ENCODE measurements around the gene EYA4. TPM values are rescaled to one million over a fixed set of nuclear protein-coding genes. Genes with fewer than 3 reads are reported as not detected.

Gene EYA4
- total RNA-seq, 2 donors from 2014 or later = 0.11 to 0.26 TPM

DNA sequence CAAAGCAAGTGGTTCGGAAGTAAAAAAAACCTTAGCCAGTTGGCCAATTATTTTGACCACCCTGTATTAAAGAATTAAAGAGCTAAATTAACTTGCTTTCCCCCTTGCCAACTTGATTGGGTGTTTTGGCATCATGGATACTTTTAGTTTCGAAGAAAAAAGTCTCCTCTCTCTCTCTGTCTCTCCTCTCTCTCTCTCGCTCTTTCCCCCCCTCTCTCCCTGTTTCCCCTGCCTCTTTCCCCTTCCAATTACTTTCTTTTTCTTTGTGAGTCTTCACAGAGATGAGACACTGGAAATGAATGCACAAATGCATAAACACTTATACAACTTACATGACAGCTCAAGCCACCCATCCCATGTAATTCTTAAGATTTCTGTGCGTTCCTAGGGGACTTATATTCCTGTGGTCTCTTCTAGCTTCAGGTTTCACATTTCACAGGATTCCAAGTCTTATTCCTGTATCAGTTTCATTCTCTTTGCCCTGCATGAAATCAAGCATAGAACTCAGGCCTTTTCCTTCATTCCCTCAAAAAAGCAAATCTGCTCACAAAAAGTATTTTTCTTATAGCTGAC is 32.9 kb upstream of the EYA4 start:
- H3K27me3 ChIP-seq (ENCODE audit: control insufficient read depth, insufficient read depth, low read length, poor library complexity, severe bottlenecking) = no peaks in the 10 kb centered on the region
- Mint-ChIP-seq H3K4me1 (no peaks in the 10 kb centered on the region), H3K4me3 (no peak overlapping the region), H3K27ac (no peak overlapping the region), H3K27me3 (ENCODE audit: insufficient read depth) (no peaks in the 10 kb centered on the region), H3K36me3 (ENCODE audit: low read depth) (no peaks in the 10 kb centered on the region), H3K9me3 (peaks cover 9% of the 10 kb centered on the region)
- no peaks in the 10 kb centered on the region for H3K4me1 ChIP-seq (ENCODE audit: control insufficient read depth, insufficient read depth, low read length)
- 88 to 92% methylated on average over 2 to 4 of the region's 4 CpGs for WGBS, 2 experiments (ENCODE audit: insufficient coverage in 1 of 2, insufficient read length in 1 of 2)
- no peak for DNase-seq
- H3K9me3 ChIP-seq (ENCODE audit: control insufficient read depth, low read length) = no peaks in the 10 kb centered on the region
- H3K36me3 ChIP-seq (ENCODE audit: control insufficient read depth, insufficient read depth, low read length) = no peaks in the 10 kb centered on the region
- no peak overlapping the region for H3K4me3 ChIP-seq (ENCODE audit: low read length)
- H3K27ac ChIP-seq (ENCODE audit: low read depth, low read length) = no peak overlapping the region
- no peak overlapping the region for H3K9ac ChIP-seq (ENCODE audit: extremely low read depth, low read length, poor library complexity, severe bottlenecking)
- TF ChIP-seq, protein P1, sequence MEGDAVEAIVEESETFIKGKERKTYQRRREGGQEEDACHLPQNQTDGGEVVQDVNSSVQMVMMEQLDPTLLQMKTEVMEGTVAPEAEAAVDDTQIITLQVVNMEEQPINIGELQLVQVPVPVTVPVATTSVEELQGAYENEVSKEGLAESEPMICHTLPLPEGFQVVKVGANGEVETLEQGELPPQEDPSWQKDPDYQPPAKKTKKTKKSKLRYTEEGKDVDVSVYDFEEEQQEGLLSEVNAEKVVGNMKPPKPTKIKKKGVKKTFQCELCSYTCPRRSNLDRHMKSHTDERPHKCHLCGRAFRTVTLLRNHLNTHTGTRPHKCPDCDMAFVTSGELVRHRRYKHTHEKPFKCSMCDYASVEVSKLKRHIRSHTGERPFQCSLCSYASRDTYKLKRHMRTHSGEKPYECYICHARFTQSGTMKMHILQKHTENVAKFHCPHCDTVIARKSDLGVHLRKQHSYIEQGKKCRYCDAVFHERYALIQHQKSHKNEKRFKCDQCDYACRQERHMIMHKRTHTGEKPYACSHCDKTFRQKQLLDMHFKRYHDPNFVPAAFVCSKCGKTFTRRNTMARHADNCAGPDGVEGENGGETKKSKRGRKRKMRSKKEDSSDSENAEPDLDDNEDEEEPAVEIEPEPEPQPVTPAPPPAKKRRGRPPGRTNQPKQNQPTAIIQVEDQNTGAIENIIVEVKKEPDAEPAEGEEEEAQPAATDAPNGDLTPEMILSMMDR (conservative IDR thresholded peaks at IDR 0.05) = no peak

DNA sequence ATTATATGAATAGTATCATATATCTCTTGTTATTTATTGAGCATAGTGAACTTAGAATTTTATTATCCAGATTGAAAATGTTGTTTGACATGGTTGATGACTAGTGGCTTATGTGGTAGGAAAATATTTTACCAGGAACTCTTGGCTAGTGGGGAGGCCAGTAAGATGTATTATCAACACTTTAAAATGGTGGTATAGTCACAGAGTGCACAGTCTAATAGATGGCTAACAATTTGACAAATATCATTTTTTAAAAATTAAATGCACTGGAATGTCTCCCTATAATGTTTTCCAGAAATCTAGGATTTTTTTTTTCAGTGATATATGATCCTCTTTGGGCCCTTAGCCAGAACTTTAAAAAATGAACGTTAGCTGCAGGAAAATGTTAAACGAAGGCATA is 26.9 kb upstream of the EYA4 start:
- no peaks in the 10 kb centered on the region for H3K4me1 ChIP-seq (ENCODE audit: control insufficient read depth, insufficient read depth, low read length)
- Mint-ChIP-seq H3K9me3 (peaks cover 8% of the 10 kb centered on the region), H3K27ac (no peak overlapping the region), H3K27me3 (ENCODE audit: insufficient read depth) (no peaks in the 10 kb centered on the region), H3K4me1 (no peaks in the 10 kb centered on the region), H3K4me3 (no peak overlapping the region), H3K36me3 (ENCODE audit: low read depth) (no peaks in the 10 kb centered on the region)
- TF ChIP-seq, protein P1 (conservative IDR thresholded peaks at IDR 0.05) = no peak
- H3K36me3 ChIP-seq (ENCODE audit: control insufficient read depth, insufficient read depth, low read length) = no peaks in the 10 kb centered on the region
- DNase-seq = no peak
- H3K9me3 ChIP-seq (ENCODE audit: control insufficient read depth, low read length) = no peaks in the 10 kb centered on the region
- WGBS, 2 experiments (ENCODE audit: insufficient coverage in 1 of 2, insufficient read length in 1 of 2) = 40% methylated on average over 1 of the region's 2 CpGs; no CpG with 5 or more reads in 1 of the 2 experiments
- H3K27me3 ChIP-seq (ENCODE audit: control insufficient read depth, insufficient read depth, low read length, poor library complexity, severe bottlenecking) = no peaks in the 10 kb centered on the region
- H3K9ac ChIP-seq (ENCODE audit: extremely low read depth, low read length, poor library complexity, severe bottlenecking) = no peak overlapping the region
- H3K4me3 ChIP-seq (ENCODE audit: low read length) = no peak overlapping the region
- H3K27ac ChIP-seq (ENCODE audit: low read depth, low read length) = no peak overlapping the region

DNA sequence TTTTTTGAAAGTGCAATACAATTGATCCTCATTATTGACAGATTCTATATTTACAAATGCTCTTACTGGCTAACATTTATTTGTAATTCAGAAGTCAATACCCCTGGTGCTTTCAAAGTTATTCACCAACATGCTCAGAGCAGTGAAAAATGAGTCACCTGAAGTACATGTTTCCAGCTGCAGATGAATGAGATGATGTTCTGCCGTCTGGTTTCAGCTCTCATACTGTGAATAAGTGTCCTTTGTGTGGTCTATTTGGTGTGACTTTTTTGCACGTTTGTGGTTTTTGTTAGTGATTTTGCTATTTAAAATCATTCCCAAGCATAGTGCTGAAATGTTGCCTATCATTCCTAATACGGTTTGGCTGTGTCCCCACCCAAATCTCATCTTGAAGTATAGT is 22.3 kb upstream of the EYA4 start:
- DNase-seq = no peak
- WGBS, 2 experiments (ENCODE audit: insufficient coverage in 1 of 2, insufficient read length in 1 of 2) = 43 to 73% methylated on average over 1 to 3 of the region's 3 CpGs
- Mint-ChIP-seq H3K27me3 (ENCODE audit: insufficient read depth) (no peaks in the 10 kb centered on the region), H3K4me3 (no peak overlapping the region), H3K4me1 (no peaks in the 10 kb centered on the region), H3K27ac (no peak overlapping the region), H3K9me3 (no peaks in the 10 kb centered on the region), H3K36me3 (ENCODE audit: low read depth) (no peaks in the 10 kb centered on the region)
- no peak overlapping the region for H3K9ac ChIP-seq (ENCODE audit: extremely low read depth, low read length, poor library complexity, severe bottlenecking)
- H3K27me3 ChIP-seq (ENCODE audit: control insufficient read depth, insufficient read depth, low read length, poor library complexity, severe bottlenecking) = no peaks in the 10 kb centered on the region
- H3K9me3 ChIP-seq (ENCODE audit: control insufficient read depth, low read length) = no peaks in the 10 kb centered on the region
- no peaks in the 10 kb centered on the region for H3K36me3 ChIP-seq (ENCODE audit: control insufficient read depth, insufficient read depth, low read length)
- TF ChIP-seq, protein P1 (conservative IDR thresholded peaks at IDR 0.05) = no peak
- H3K27ac ChIP-seq (ENCODE audit: low read depth, low read length) = no peak overlapping the region
- H3K4me1 ChIP-seq (ENCODE audit: control insufficient read depth, insufficient read depth, low read length) = no peaks in the 10 kb centered on the region
- no peak overlapping the region for H3K4me3 ChIP-seq (ENCODE audit: low read length)

Measured in endodermal cell (in vitro differentiated cells).